Glutamatergic neuron (in vitro differentiated cells): ENCODE results near the gene TMEM258. TPM values are rescaled to one million over a fixed set of nuclear protein-coding genes. Genes with fewer than 3 reads are reported as not detected.

Experiments used
- DNase-seq: peaks from one replicate; pipeline ENCODE4 v3.0.0; 2022
- H3K27ac Mint-ChIP-seq: one replicate; pipeline ENCODE4 v1.8.0; 2020; ENCODE audit warnings: mild to moderate bottlenecking, mixed read lengths, inconsistent platforms; ENCODE audit not compliant: unreplicated experiment
- H3K27me3 Mint-ChIP-seq: one replicate; pipeline ENCODE4 v1.8.0; 2020; ENCODE audit warnings: mild to moderate bottlenecking, moderate library complexity, mixed read lengths, inconsistent platforms; ENCODE audit not compliant: unreplicated experiment
- H3K36me3 Mint-ChIP-seq: one replicate; pipeline ENCODE4 v1.8.0; 2020; ENCODE audit warnings: mild to moderate bottlenecking, mixed read lengths, inconsistent platforms; ENCODE audit not compliant: unreplicated experiment
- H3K4me1 Mint-ChIP-seq: one replicate; pipeline ENCODE4 v1.8.0; 2020; ENCODE audit warnings: mild to moderate bottlenecking, low read depth, mixed read lengths, inconsistent platforms; ENCODE audit not compliant: unreplicated experiment
- H3K4me3 Mint-ChIP-seq: one replicate; pipeline ENCODE4 v1.8.0; 2020; ENCODE audit warnings: mild to moderate bottlenecking, mixed read lengths, inconsistent platforms; ENCODE audit not compliant: unreplicated experiment
- H3K9me3 Mint-ChIP-seq: one replicate; pipeline ENCODE4 v1.8.0; 2020; ENCODE audit warnings: mild to moderate bottlenecking, moderate library complexity, mixed read lengths, inconsistent platforms; ENCODE audit not compliant: unreplicated experiment
- CTCF ChIP-seq: fragments of 200-600 bp; sonication (generic); IDR thresholded peaks from one replicate; pipeline ENCODE4 v1.5.0; 2021; ENCODE audit not compliant: partially characterized antibody, unreplicated experiment
- total RNA-seq: library from RNA; stranded (reverse); fragmentation: NEBNext Ultra II Directional; extraction: Animal tissue kit (Norgen Biotek cat#: 25700); gene quantifications from one replicate; pipeline ENCODE4 v1.2.1, GENCODE V29; 2021; ENCODE audit not compliant: unreplicated experiment

TMEM258 gene
- total RNA-seq, 1 donor from 2014 or later: 82.7 TPM

- H3K27ac Mint-ChIP-seq: no peak overlapping the region
- no peak for TF ChIP-seq CTCF
- H3K4me1 Mint-ChIP-seq: peaks cover 3% of the 10 kb centered on the region
- no peak overlapping the region for H3K4me3 Mint-ChIP-seq
- peaks cover 8% of the 10 kb centered on the region for H3K27me3 Mint-ChIP-seq
- DNase-seq: no peak
- no peaks in the 10 kb centered on the region for H3K9me3 Mint-ChIP-seq
- no peaks in the 10 kb centered on the region for H3K36me3 Mint-ChIP-seq
These were observed 27.7 kb downstream of the TMEM258 start for GRCh38 chr11:61764606-61765260.

- no peak for TF ChIP-seq CTCF
- Mint-ChIP-seq H3K36me3 (no peaks in the 10 kb centered on the region), H3K27ac (no peak overlapping the region), H3K4me1 (peaks cover 3% of the 10 kb centered on the region), H3K27me3 (peaks cover 8% of the 10 kb centered on the region), H3K4me3 (no peak overlapping the region), H3K9me3 (no peaks in the 10 kb centered on the region)
- DNase-seq: no peak
These were observed 28.3 kb downstream of the TMEM258 start for GRCh38 chr11:61763930-61764605.

GRCh38 chr11:61762798-61763197, 29.6 kb downstream of the TMEM258 start:
- Mint-ChIP-seq H3K4me1 (peaks cover 3% of the 10 kb centered on the region), H3K27me3 (peaks cover 2% of the 10 kb centered on the region)
- no peak for TF ChIP-seq CTCF

DNA sequence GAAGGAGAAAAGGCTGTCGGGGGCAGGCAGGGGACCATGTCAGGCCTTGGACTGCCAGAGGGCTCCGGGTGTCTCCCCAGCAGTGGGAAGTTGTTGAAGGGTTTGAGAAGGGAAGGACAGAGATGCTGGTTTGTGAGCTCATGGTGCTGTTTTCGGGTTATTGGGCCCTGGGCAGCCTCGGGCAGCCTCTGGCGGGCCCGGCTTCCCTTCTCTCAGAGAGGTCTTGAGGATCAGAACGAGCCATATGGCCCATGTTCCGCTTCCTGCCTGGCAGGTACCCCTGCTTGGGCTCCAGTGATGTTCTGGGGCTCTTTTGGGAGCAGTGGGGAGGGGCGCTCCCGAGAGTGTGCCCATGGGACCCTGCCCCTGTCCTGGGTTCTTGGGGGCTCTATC, 30.2 kb downstream of the TMEM258 start:
- Mint-ChIP-seq H3K4me3 (no peak overlapping the region), H3K4me1 (peaks cover 3% of the 10 kb centered on the region), H3K9me3 (peaks cover under 1% of the 10 kb centered on the region), H3K27ac (no peak overlapping the region), H3K27me3 (peaks cover 1% of the 10 kb centered on the region), H3K36me3 (no peaks in the 10 kb centered on the region)
- DNase-seq: no peak
- no peak for TF ChIP-seq CTCF

More at GRCh38 chr11:61762798-61763197, 29.6 kb downstream of the TMEM258 start:
- no peak overlapping the region for H3K4me3 Mint-ChIP-seq
- H3K9me3 Mint-ChIP-seq: no peaks in the 10 kb centered on the region
- no peak for DNase-seq
- H3K27ac Mint-ChIP-seq: no peak overlapping the region
- no peaks in the 10 kb centered on the region for H3K36me3 Mint-ChIP-seq
